GM19025 (cell line): Measurements from ENCODE around the gene AKT1.
"Not testable (repeated sequence)": the region's sequence is repeated elsewhere in the genome, so short reads cannot be mapped to it uniquely, and the experiment has no call there.

ENCODE experiments used
- ATAC-seq: cut with Tn5 transposase; IDR thresholded peaks from one replicate; pipeline ENCODE4 v1.9.1; 2021; ENCODE audit warnings: mild to moderate bottlenecking, low read depth, moderate library complexity; ENCODE audit not compliant: unreplicated experiment

The AKT1 gene

DNA sequence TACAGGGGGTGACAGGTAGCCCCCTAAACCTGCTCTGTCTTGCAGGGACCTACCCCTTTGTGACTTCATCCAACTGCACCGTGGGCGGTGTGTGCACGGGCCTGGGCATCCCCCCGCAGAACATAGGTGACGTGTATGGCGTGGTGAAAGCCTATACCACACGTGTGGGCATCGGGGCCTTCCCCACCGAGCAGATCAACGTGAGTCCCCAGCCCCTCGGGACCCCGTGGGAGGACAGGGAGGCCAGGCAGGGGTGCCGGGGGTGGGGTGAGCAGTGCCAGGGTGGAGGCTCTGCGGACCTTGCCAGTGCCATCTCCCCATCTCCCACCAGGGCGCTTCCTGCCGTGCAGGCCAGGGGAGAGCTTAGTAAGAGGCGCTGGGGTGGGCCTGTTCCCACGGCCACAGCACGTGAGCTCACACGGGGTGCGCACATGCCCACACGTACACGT, 53.7 kb downstream of the AKT1 start:
- ATAC-seq = no peak

DNA sequence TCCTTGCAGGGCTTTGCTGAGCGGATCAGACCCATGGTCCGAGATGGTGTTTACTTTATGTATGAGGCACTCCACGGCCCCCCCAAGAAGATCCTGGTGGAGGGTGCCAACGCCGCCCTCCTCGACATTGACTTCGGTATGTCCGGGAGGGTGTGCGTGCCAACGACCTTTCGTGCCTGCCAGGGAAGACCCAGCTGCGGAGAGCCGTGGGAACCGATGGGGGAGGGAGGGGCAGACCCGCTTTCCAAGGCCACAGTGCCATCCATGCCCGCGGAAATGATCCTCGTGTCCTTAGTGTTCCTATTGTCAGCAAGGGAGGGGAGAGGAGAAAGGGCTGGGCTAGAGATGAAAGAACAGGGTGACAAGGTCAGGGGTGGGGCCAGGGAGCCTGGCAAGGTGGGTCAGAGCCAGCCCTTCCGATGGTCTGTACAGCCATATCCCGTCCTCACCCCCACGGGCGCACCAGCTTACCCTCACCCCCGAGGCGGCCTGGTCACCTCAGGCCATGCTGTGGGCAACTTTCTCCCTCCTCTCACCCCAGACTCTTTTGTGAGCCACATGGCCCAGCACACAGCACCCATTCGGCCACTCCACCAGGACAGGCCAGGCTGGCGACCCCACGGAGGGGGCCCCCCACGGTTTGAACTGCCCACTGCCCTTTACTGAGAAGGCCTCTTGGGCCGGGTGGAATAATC, 54.3 kb downstream of the AKT1 start:
- no peak for ATAC-seq

DNA sequence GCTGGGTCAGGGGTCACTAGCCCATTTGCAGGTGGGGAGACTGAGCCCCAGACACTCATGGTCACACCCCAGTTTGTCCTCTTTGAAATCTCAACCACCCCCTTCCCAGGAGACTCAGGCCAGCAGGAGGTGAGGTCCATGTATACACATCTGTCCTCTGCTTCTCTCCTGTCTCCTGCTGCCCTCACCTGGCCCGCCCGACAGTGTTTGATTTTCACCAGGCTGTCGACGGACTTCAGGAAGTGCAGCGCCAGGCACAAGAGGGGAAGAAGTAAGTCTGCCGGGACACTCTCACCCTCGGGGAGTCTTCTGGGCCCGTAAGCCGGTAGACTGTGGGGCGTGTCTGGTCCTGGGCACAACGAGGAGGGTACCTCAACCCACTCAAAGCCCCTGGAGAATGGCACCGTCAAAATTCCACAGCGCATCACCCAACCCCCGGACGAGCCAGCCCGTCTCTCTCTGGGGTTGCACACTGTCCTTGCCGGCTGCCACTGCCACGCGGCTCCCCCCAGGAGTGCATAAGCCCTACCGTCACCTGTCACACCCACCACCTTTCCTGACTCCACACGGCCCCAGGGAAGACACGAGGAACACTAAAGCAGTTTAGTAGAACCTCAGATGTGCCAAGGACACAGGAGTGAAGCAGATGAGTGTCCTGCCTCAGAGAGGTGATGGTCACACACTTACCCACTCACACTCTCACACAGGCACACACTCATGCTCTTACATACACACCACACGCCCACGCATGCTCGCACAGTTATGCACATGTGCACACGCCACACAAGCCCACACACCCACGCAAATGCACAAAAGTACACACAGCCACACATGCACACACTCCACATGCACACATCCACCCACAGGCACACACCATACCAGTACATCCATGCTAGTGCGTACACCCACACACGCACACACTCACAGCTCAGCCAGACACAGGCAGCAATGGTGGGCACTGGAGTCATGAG, 55.7 kb downstream of the AKT1 start:
- ATAC-seq = no peak

DNA sequence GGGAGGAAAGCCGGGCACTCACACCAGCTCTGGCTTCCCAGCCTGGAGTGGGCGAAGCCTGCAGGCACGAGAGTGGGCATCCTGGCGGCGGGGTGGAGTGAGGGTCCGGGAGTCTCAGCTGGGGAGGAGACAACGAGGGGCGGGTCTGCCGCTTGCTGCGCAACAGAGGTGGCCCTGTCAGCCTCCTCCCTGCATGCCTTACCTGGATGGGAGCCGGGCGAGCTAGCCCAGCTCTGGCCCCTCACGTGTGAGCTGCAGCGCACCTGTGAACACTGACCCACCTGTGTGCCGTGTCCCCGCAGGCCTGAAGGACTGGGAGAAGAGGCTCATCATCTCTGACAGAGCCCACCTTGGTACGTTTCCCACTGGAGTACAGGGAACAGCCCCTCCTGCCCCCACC, 56.5 kb downstream of the AKT1 start:
- ATAC-seq = no peak

DNA sequence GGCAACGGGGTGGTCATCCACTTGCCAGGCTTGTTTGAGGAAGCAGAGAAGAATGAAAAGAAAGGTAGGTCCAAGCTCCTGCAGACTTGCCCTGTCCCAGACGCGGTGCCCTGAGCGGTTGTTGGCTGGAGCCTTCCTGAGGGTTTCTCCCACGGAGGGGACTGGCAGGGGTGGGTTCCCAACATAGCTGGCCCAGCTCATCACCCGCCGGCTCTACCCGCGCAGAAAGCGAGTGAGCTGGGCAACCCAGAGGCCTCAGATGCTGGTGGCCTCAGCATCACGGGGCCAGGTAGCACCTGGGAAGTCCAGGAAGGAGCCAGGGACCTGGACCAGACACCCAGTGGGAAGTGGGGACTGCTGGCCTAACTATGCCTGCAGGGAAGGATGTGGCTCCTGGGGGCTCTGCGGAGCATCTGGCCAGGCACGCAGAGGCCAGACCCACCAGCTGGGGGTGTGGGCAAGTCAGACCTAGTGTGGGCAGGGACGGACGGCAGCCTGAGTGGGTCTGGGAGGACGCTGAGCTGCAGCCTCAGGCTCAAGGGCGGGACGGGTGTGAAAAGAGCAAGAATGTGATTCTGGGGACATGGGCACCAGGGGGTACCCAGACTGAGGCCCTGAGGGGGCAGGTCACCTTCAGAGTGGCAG, 57.1 kb downstream of the AKT1 start:
- no peak for ATAC-seq

DNA sequence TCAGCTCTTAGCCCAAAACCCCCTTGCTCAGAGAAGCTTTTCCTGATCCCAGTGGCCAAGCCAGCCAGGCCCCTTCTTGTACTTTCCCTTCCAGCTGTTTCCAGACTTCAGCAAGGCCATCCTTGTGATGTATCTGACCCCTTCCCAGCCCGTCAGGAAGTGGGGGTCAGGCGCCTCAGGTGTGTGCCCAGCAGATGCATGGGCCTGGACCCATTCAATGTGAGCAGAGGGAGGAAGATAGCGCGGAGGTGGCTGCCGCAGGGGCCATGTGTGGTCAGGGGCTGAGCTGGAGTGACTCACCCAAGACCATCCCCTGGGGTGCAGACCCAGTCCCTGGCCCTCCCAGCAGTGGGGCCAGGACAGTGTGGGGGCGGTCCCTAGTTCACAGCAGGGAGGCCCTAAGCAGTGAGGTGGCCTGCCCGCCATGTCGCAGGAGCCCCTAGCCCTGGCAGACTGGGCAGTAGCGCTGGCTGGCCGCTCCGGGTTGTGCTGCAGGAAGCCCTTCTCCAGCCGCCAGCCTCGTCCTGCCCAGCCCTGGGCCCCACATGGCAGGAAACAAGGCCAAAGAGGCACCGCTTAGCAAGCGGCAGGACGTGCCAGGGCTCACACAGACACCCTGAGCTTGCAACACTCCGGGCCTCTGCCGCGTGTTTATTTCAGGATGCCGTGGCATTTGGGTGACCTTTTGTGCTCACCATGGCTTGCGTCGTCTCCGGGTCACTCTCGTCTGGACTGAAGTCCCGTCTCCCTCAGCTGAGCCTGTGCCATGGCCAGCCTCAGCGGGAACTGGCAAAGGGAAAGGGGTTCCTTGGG, 59.5 kb downstream of the AKT1 start:
- ATAC-seq = no peak

DNA sequence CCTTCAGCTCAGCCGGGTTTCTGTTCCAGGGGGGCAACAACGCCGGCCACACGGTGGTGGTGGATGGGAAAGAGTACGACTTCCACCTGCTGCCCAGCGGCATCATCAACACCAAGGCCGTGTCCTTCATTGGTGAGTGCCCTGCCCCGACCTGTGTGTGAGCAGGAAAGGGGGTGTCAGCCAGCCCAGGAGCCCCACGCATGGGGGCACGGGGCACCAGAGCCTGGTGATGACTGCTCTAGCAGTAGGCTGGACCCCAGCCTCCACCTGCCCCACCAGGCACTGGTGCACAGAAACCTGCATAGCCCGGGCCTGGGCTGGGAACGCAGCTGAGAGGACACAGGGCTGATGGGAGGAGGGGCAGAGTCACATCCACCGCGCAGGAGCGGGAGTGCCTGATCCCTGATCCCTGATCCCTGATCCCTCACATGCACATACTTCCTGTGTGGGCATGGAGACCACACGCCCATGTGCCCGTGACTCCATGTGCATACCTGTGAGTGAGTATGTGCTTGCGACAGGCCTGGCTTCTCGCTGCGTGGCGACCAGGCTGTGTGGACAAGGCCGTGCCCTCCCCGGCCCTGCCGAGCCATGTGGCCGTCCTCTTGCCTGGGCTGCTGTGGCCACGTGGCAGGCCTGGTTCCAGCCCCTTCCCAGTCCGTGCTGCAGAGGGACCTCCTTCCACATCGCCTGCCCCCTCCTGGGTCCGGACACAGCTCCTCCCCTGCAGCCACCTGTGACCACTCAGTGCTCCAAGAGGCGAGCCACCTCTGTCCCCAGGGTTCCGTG, 60.4 kb downstream of the AKT1 start:
- no peak for ATAC-seq

DNA sequence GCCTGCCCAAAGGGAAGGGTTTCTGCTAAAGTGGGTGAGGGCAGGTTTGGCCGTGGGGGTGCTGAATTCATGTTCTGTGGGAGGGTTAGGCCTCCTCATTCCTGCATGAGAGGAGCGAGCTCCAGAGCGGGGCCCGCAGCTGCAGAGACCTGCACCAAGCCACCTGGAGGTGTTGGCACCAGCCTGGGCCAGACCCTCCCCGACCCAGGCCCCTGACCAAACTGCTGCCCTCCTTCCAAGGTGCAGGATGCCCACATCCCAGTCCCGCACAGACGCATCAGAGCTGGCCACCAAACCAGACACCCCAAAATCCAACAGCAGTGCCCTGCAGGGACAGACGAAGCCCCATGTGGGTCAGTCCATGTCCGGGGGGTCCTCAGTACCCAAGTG, 61.0 kb downstream of the AKT1 start:
- no peak for ATAC-seq

GRCh38 chr14:104734051-104734587, 61.4 kb downstream of the AKT1 start:
- ATAC-seq = no peak

- ATAC-seq = no peak
Observed at GRCh38 chr14:104732931-104733681, 62.4 kb downstream of the AKT1 start.

GRCh38 chr14:104732355-104732804, 63.2 kb downstream of the AKT1 start:
- ATAC-seq = no peak

GRCh38 chr14:104731320-104732294, 63.9 kb downstream of the AKT1 start:
- no peak for ATAC-seq

DNA sequence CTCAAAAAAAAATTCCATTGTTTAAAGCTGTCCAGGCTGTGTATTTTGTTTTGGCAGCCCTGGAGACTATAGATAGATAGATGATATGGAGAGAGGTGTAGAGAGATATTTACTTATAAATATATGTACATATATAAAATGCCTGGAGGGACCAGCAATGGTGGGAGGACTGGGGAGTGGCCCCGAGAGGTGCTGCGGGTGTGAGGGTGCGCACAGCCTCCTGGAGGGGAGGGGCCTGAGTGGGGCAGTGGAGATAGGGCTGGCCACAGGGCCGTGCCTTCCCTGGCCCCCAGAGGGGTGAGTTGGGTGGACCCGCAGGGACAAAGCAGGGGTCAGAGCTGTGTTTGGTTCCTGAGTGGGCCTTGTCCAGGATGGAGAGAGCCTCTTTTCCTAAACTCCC, 65.1 kb downstream of the AKT1 start:
- ATAC-seq = no peak

DNA sequence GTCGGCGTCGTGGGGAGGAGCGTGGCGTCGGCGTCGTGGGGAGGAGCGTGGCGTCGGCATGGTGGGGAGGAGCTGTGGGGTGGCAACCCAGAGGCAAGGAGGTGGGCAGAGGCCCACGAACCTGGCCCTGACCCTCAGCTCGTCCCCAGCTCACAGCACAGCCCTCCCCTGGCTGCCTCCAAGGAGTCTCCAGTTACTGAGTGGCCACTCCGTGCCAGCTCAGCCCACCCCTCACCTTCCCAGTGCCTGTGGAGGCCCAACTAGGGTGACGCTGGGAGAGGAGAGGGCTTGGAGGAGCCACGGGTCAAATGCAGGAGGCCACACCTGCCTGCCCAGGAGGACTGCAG, 65.7 kb downstream of the AKT1 start:
- ATAC-seq = no peak

DNA sequence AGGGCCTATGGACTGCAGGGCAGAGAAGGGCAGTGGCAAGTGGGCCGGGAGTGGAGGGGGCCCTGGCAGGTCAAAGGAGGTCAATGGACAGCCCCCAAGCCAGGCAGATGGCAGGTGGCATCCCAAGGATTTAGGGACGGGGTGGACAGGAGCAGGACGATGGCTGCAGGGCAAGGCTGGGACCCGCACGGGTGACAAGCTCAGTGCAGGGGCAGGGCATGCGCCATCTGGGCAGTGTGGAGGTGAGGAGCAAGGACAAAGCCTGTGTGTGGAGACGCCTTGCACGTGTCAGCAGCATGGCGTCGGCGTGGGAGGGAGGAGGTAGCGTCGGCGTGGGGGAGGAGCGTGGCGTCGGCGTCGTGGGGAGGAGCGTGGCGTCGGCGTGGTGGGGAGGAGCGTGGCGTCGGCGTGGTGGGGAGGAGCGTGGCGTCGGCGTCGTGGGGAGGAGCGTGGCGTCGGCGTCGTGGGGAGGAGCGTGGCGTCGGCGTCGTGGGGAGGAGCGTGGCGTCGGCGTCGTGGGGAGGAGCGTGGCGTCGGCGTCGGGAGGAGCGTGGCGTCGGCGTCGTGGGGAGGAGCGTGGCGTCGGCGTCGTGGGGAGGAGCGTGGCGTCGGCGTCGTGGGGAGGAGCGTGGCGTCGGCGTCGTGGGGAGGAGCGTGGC, 66.2 kb downstream of the AKT1 start:
- ATAC-seq = not testable (repeated sequence)

DNA sequence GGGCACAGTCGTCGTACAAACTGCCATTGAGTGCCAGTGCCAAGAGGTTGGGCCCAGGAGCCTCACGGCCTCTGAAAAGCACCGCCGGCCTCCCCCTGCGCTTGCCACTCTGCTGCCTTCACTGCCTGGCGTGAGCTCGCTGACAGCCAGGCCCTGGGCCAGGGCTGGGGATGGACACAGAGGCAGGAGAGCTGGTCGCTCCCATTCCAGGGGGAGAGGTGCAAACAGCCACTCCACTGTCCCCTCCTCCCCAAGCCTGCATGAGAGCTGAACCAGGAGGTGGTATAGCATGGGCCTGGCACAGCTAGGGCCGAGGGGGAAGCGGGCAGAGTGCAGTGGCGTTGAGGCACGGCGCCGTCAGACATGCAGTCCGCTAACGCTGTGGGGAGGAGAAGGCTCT, 66.9 kb downstream of the AKT1 start:
- ATAC-seq = no peak
